Measurements from ENCODE around the gene TFRC.
"Not testable (repeated sequence)": the region's sequence is repeated elsewhere in the genome, so short reads cannot be mapped to it uniquely, and the experiment has no call there.

The TFRC gene

GRCh38 chr3:196120291-196120951, 38.5 kb upstream of the TFRC start:
- H3K4me3 ChIP-seq: no peak overlapping the region
- H3K9me3 ChIP-seq (ENCODE audit: low read depth, low read length): no peaks in the 10 kb centered on the region
- TF ChIP-seq EZH2 (IDR thresholded peaks at IDR 0.05) (no peak), FOXP2 (optimal IDR thresholded peaks at IDR 0.05; ENCODE audit: control extremely low read depth, extremely low read length, insufficient read depth) (no peak), POLR2AphosphoS5 (IDR thresholded peaks at IDR 0.05; ENCODE audit: borderline replicate concordance, low read depth, low read length) (no peak)
- H3K9ac ChIP-seq (ENCODE audit: insufficient read length): no peak overlapping the region
- H3K27ac ChIP-seq: no peak overlapping the region
- no peak for DNase-seq (ENCODE audit: low read depth, low spot score)
- H3K36me3 ChIP-seq (ENCODE audit: insufficient read depth, low read length): no peaks in the 10 kb centered on the region

- H3K27ac ChIP-seq: no peak overlapping the region
- no peaks in the 10 kb centered on the region for H3K36me3 ChIP-seq (ENCODE audit: insufficient read depth, low read length)
- no peak overlapping the region for H3K4me3 ChIP-seq
- no peaks in the 10 kb centered on the region for H3K9me3 ChIP-seq (ENCODE audit: low read depth, low read length)
- TF ChIP-seq EZH2 (IDR thresholded peaks at IDR 0.05): no peak
- no peak for TF ChIP-seq POLR2AphosphoS5 (IDR thresholded peaks at IDR 0.05; ENCODE audit: borderline replicate concordance, low read depth, low read length)
- TF ChIP-seq FOXP2 (optimal IDR thresholded peaks at IDR 0.05; ENCODE audit: control extremely low read depth, extremely low read length, insufficient read depth): no peak
- DNase-seq (ENCODE audit: low read depth, low spot score): no peak
- no peak overlapping the region for H3K9ac ChIP-seq (ENCODE audit: insufficient read length)
Measured at GRCh38 chr3:196117809-196118208, 35.9 kb upstream of the TFRC start.

- Histone ChIP-seq H3K4me3 (no peak overlapping the region), H3K27ac (no peak overlapping the region), H3K9ac (ENCODE audit: insufficient read length) (no peak overlapping the region), H3K9me3 (ENCODE audit: low read depth, low read length) (no peaks in the 10 kb centered on the region), H3K36me3 (ENCODE audit: insufficient read depth, low read length) (no peaks in the 10 kb centered on the region)
- TF ChIP-seq FOXP2 (optimal IDR thresholded peaks at IDR 0.05; ENCODE audit: control extremely low read depth, extremely low read length, insufficient read depth) (no peak), EZH2 (IDR thresholded peaks at IDR 0.05) (no peak), POLR2AphosphoS5 (IDR thresholded peaks at IDR 0.05; ENCODE audit: borderline replicate concordance, low read depth, low read length) (no peak)
- no peak for DNase-seq (ENCODE audit: low read depth, low spot score)
Measured at GRCh38 chr3:196115678-196116083, 33.8 kb upstream of the TFRC start.

GRCh38 chr3:196111939-196112386, 30.1 kb upstream of the TFRC start:
- Histone ChIP-seq H3K9me3 (ENCODE audit: low read depth, low read length) (no peaks in the 10 kb centered on the region), H3K27ac (no peak overlapping the region), H3K36me3 (ENCODE audit: insufficient read depth, low read length) (no peaks in the 10 kb centered on the region), H3K9ac (ENCODE audit: insufficient read length) (no peak overlapping the region), H3K4me3 (no peak overlapping the region)
- DNase-seq (ENCODE audit: low read depth, low spot score): no peak
- TF ChIP-seq FOXP2 (optimal IDR thresholded peaks at IDR 0.05; ENCODE audit: control extremely low read depth, extremely low read length, insufficient read depth) (no peak), EZH2 (IDR thresholded peaks at IDR 0.05) (no peak), POLR2AphosphoS5 (IDR thresholded peaks at IDR 0.05; ENCODE audit: borderline replicate concordance, low read depth, low read length) (no peak)

- Histone ChIP-seq H3K9ac (ENCODE audit: insufficient read length) (no peak overlapping the region), H3K4me3 (no peak overlapping the region), H3K36me3 (ENCODE audit: insufficient read depth, low read length) (no peaks in the 10 kb centered on the region), H3K27ac (no peak overlapping the region), H3K9me3 (ENCODE audit: low read depth, low read length) (no peaks in the 10 kb centered on the region)
- DNase-seq (ENCODE audit: low read depth, low spot score): no peak
- TF ChIP-seq POLR2AphosphoS5 (IDR thresholded peaks at IDR 0.05; ENCODE audit: borderline replicate concordance, low read depth, low read length): no peak
- no peak for TF ChIP-seq FOXP2 (optimal IDR thresholded peaks at IDR 0.05; ENCODE audit: control extremely low read depth, extremely low read length, insufficient read depth)
- no peak for TF ChIP-seq EZH2 (IDR thresholded peaks at IDR 0.05)
Measured at GRCh38 chr3:196108075-196108743, 26.3 kb upstream of the TFRC start.

GRCh38 chr3:196104707-196105106, 22.8 kb upstream of the TFRC start:
- H3K36me3 ChIP-seq (ENCODE audit: insufficient read depth, low read length); H3K27ac ChIP-seq; H3K4me3 ChIP-seq; H3K9me3 ChIP-seq (ENCODE audit: low read depth, low read length); DNase-seq (ENCODE audit: low read depth, low spot score); H3K9ac ChIP-seq (ENCODE audit: insufficient read length): not testable (repeated sequence)

- H3K9ac ChIP-seq (ENCODE audit: insufficient read length); H3K36me3 ChIP-seq (ENCODE audit: insufficient read depth, low read length); H3K9me3 ChIP-seq (ENCODE audit: low read depth, low read length); H3K4me3 ChIP-seq; DNase-seq (ENCODE audit: low read depth, low spot score); H3K27ac ChIP-seq: not testable (repeated sequence)
Measured at GRCh38 chr3:196098365-196098980, 16.6 kb upstream of the TFRC start.

- TF ChIP-seq EZH2 (IDR thresholded peaks at IDR 0.05) (no peak), FOXP2 (optimal IDR thresholded peaks at IDR 0.05; ENCODE audit: control extremely low read depth, extremely low read length, insufficient read depth) (no peak), POLR2AphosphoS5 (IDR thresholded peaks at IDR 0.05; ENCODE audit: borderline replicate concordance, low read depth, low read length) (no peak)
- H3K9me3 ChIP-seq (ENCODE audit: low read depth, low read length): no peaks in the 10 kb centered on the region
- no peak for DNase-seq (ENCODE audit: low read depth, low spot score)
- no peaks in the 10 kb centered on the region for H3K36me3 ChIP-seq (ENCODE audit: insufficient read depth, low read length)
- no peak overlapping the region for H3K9ac ChIP-seq (ENCODE audit: insufficient read length)
- H3K27ac ChIP-seq: no peak overlapping the region
- H3K4me3 ChIP-seq: no peak overlapping the region
Measured at GRCh38 chr3:196097373-196098154, 15.7 kb upstream of the TFRC start.
